ENCODE results near the gene ZNF605.
"Not testable (repeated sequence)": the region's sequence is repeated elsewhere in the genome, so short reads cannot be mapped to it uniquely, and the experiment has no call there.

Gene ZNF605

GRCh38 chr12:132956011-132956788, at the start of gene ZNF605:
TSS of gene ZNF605 (minus strand) at chr12:132956306. CDS start at chr12:132945635, 10,671 bp downstream.
- TF ChIP-seq CTCF (conservative IDR thresholded peaks at IDR 0.05) (no peak), ZFX (IDR thresholded peaks at IDR 0.05) (peak; percentile 76; the same call in 1 of the 2 replicates)
- H3K27ac ChIP-seq = peak within 1 kb of the TSS; percentile 58

- TF ChIP-seq ZFX (IDR thresholded peaks at IDR 0.05) = no peak
- TF ChIP-seq CTCF (conservative IDR thresholded peaks at IDR 0.05) = no peak
Measured at GRCh38 chr12:132998741-132999140, 42.6 kb upstream of the ZNF605 start.

GRCh38 chr12:132986885-132987225, 30.7 kb upstream of the ZNF605 start:
- TF ChIP-seq ZFX (IDR thresholded peaks at IDR 0.05) (no peak), CTCF (conservative IDR thresholded peaks at IDR 0.05) (no peak)
- peak overlapping the region; percentile 77 for H3K27ac ChIP-seq

More at GRCh38 chr12:132998741-132999140, 42.6 kb upstream of the ZNF605 start:
- no peak overlapping the region for H3K27ac ChIP-seq

- H3K27ac ChIP-seq = peak within 1 kb of the TSS; percentile 77
- TF ChIP-seq ZFX (IDR thresholded peaks at IDR 0.05) (peak; percentile 70), CTCF (conservative IDR thresholded peaks at IDR 0.05) (no peak)
Measured at GRCh38 chr12:132986001-132986884, 30.1 kb upstream of the ZNF605 start, which contains the start of gene ZNF26. TSS of gene ZNF26 (plus strand) at chr12:132986367. CDS start at chr12:132986841, 474 bp downstream.

GRCh38 chr12:132976870-132977269, 20.8 kb upstream of the ZNF605 start:
- H3K27ac ChIP-seq = not testable (repeated sequence)
- peak; percentile 42 for TF ChIP-seq CTCF (conservative IDR thresholded peaks at IDR 0.05)

- H3K27ac ChIP-seq = no peak overlapping the region
- TF ChIP-seq CTCF (conservative IDR thresholded peaks at IDR 0.05) = no peak
- no peak for TF ChIP-seq ZFX (IDR thresholded peaks at IDR 0.05)
Measured at GRCh38 chr12:132972374-132972773, 16.3 kb upstream of the ZNF605 start.

- no peak for TF ChIP-seq ZFX (IDR thresholded peaks at IDR 0.05)
- no peak for TF ChIP-seq CTCF (conservative IDR thresholded peaks at IDR 0.05)
- no peak overlapping the region for H3K27ac ChIP-seq
Measured at GRCh38 chr12:132967736-132968135, 11.6 kb upstream of the ZNF605 start.

Measured in C4-2B (cell line).